UCSD-AML1 (cell line): ENCODE measurements around the gene MED1.

Experiments used
- DNase-seq: peaks from one replicate; lab custom pipeline; 2025; ENCODE audit not compliant: unreplicated experiment; lab: John Stamatoyannopoulos, UW

Gene MED1

DNA sequence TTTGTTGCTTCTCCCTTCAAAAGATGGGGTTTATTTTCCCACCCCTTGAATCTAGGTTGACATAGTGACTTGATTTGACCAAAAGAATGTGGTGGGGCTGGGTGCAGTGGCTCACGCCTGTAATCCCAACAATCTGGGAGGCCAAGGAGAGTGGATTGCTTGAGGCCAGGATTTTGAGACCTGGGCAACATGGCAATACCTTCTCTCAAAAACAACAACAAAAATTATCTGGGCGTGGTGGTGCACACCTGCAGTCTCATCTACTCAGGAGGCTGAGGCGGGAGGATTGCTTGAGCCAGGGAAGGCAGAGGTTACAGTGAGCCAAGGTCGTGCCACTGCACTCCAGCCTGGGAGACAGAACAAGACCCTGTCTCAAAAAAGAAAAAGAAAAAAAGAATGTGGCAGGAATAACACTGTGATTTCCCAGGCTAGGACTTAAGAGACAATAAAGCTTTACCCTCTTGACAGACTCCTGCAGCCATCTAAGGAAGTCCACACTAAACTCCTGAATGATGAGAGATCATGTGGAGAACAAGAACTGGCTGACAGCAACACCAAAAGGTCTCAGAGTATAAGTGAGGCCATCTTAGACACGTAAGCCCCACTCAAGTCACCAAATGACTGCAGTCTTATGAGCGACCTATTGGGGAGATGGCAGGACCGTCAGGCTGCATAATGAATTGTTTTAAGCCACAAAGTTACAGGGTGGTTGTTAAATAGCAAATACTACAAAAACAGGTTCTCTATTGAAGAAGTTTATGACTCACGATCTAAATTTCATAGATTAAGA, 86.6 kb downstream of the MED1 start:
- DNase-seq, result no peak

DNA sequence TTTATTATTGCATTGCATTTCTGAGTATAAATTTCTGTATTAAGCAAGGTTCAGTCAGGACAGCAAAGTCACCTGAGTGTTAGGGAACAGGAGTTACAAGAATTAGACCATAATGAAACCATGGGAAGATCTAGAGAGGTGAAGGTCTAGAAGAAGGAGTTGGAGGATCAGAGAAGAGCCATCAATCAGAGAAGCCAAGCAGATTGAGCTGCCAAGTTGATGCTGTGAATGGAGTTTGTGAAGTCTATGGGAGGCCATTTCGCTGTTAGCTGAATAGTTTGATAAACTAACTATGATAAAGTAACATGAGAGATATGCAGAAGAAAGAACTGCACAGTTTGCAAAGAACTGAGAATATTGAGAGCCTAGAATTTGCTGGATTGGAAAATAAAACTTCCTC, 90.0 kb downstream of the MED1 start:
- no peak for DNase-seq

DNA sequence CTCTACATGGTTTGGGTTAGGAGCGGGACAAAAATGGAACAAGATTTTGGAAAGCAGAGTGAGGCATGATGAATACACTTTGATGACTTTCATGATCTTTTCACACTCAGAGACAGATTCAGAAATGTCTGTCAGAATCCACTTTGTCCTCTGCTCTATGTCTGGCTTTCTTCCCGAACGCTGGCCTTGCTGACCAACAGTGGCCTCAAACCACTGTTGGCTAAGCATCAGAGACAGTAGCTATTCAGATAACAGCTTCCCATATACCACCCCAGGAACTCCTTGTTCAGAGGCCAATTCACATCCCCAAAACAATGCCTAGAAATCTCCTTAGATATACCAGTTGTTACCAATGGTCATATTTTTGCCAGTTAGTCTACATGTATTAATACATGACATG, 90.5 kb downstream of the MED1 start:
- DNase-seq, result no peak

DNA sequence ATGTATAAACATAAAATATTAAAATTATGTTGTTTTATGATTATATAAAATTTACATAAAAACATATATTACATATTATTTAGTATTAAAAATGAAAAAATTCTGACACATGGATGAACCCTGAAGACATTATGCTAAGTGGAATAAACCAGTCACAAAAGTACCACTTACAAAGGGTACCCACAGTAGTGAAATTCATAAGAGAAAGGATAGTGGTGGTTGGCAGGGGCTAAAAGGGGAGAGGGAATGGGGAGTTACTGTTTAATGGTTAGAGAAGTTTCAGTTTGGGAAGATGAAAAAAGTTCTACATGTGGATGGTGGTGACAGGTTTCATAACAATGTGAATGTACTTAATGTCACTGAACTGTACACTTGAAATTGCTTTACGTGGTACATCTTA, 91.1 kb downstream of the MED1 start:
- no peak for DNase-seq

DNA sequence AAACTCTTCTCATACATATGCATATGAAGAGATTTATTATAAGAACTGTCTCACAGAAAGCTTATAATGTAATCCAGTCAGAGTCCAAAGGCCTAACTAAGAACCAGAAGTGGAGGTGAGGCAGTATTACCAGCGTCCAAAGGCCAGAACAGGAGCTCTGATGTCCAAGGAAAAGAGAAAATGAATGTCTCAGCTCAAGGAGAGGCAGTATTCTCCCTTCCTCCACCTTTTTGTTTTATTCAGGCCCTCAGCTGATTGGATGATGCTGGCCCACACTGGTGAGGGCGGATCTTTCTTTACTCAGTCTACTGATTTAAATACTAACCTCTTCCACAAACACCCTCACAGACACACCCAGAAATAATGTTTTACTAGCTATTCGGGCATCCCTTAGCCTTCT, 93.1 kb downstream of the MED1 start:
- no peak for DNase-seq

DNA sequence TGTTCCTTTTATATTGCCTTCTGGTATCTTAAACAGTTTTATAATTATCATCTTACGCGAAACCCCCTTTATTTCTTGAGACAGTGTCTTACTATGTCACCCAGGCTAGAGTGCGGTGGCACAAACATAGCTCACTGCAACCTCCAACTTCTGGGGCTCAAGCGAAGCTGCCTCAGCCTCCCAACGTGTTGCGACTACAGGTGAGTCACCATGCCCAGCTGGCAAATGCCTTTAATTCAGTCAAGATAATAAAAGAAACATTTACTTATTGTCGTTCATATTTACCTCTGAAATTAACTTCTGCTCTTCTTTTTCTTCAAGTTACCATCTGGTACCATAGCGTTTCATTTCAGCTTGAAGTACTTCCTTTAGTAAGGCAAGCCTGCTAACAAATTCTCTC, 93.6 kb downstream of the MED1 start:
- no peak for DNase-seq
